ENCODE data around the gene MYO9B.

Gene MYO9B

DNA sequence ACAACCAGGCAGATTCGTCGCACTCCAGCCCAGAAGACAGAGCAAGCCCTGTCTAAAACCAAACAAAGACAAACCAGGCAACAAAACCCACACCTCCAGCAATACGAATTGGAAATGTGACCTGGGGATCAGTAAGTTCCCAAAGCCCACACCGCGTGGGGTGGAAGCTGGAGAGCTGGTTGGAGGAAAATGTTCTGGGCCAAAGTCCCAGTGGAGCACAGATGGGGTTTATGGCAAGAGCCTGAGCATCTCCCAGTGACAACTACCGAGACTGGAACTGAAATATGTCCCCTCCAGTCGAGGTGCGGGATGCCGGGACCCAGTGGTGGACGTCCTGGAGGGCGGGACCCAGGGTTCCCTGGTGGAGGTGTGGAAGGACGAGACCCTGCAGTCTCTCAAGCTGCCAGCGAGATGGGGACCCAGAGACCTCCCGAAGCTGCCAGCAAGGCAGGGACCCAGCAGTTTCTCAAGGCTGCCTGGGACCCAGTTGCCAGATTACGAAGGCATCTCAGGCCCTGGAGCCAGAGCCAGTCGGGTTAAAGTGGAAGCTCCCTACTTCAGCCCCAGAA lies 26.6 kb upstream of the MYO9B start:
- TF ChIP-seq EZH2phosphoT487 (IDR thresholded peaks at IDR 0.05; ENCODE audit: borderline replicate concordance) = no peak
- TF ChIP-seq, protein P1, sequence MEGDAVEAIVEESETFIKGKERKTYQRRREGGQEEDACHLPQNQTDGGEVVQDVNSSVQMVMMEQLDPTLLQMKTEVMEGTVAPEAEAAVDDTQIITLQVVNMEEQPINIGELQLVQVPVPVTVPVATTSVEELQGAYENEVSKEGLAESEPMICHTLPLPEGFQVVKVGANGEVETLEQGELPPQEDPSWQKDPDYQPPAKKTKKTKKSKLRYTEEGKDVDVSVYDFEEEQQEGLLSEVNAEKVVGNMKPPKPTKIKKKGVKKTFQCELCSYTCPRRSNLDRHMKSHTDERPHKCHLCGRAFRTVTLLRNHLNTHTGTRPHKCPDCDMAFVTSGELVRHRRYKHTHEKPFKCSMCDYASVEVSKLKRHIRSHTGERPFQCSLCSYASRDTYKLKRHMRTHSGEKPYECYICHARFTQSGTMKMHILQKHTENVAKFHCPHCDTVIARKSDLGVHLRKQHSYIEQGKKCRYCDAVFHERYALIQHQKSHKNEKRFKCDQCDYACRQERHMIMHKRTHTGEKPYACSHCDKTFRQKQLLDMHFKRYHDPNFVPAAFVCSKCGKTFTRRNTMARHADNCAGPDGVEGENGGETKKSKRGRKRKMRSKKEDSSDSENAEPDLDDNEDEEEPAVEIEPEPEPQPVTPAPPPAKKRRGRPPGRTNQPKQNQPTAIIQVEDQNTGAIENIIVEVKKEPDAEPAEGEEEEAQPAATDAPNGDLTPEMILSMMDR (conservative IDR thresholded peaks at IDR 0.05; ENCODE audit: low read length) = no peak
- H3K4me1 ChIP-seq (ENCODE audit: insufficient read depth, low read length, poor library complexity, severe bottlenecking) = no peaks in the 10 kb centered on the region
- H3K9ac ChIP-seq (ENCODE audit: low read depth, low read length, poor library complexity, severe bottlenecking) = no peak overlapping the region
- H3K36me3 ChIP-seq (ENCODE audit: insufficient read depth, low read length) = peaks cover 61% of the 10 kb centered on the region; the same call in 1 of the 2 replicates
- no peaks in the 10 kb centered on the region for H3K9me2 ChIP-seq (replicated peaks; ENCODE audit: low read depth, low read length)
- H3F3A ChIP-seq (ENCODE audit: low read depth) = no peaks in the 10 kb centered on the region
- no peak overlapping the region for H2AFZ ChIP-seq (ENCODE audit: low read length)
- no peaks in the 10 kb centered on the region for H3K9me3 ChIP-seq (ENCODE audit: insufficient read depth, low read depth, low read length)
- H4K20me1 ChIP-seq (ENCODE audit: insufficient read depth, low read length, poor library complexity, severe bottlenecking) = no peaks in the 10 kb centered on the region
- no peak overlapping the region for H3K4me3 ChIP-seq (ENCODE audit: low read length, poor library complexity, severe bottlenecking)
- no peak overlapping the region for H3K4me2 ChIP-seq (ENCODE audit: low read depth, low read length, poor library complexity, severe bottlenecking)
- H3K79me2 ChIP-seq (ENCODE audit: insufficient read depth, low read length) = no peaks in the 10 kb centered on the region
- H3K27me3 ChIP-seq (ENCODE audit: insufficient read depth, low read length, poor library complexity, severe bottlenecking) = no peaks in the 10 kb centered on the region

DNA sequence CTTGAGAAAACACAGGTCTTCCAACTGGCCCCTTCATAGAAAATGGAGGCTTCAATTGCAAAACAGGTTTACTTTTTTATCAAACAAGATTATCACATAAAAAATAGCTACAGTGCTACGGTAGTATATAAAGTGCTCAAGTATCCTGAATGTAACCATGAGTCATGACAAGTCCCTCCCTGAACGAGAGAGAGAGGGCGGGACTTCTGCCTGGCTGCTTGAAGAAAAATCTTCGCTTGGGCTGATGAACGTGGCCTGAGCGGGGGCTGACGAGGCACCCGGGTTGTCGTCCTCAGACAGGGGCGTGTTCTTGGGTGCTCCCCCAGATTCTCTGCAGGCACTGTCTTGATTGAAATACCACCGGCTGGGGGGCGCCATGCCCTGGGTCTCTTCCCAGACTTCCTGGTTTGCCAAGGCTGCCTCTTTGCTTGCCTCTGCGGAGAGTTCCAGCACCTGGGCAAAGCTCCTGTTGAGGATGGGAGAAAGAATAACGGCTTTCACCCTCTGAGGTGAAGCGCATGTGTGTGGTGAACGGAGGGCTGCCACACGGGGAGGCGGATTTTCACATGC lies 25.8 kb upstream of the MYO9B start:
- Histone ChIP-seq H3K36me3 (ENCODE audit: insufficient read depth, low read length) (peaks cover 66% of the 10 kb centered on the region; the same call in 1 of the 2 replicates), H3K4me1 (ENCODE audit: insufficient read depth, low read length, poor library complexity, severe bottlenecking) (no peaks in the 10 kb centered on the region), H3K9me2 (replicated peaks; ENCODE audit: low read depth, low read length) (no peaks in the 10 kb centered on the region), H3K27me3 (ENCODE audit: insufficient read depth, low read length, poor library complexity, severe bottlenecking) (no peaks in the 10 kb centered on the region), H3K9me3 (ENCODE audit: insufficient read depth, low read depth, low read length) (no peaks in the 10 kb centered on the region), H3F3A (ENCODE audit: low read depth) (no peaks in the 10 kb centered on the region), H3K79me2 (ENCODE audit: insufficient read depth, low read length) (no peaks in the 10 kb centered on the region), H3K4me3 (ENCODE audit: low read length, poor library complexity, severe bottlenecking) (no peak overlapping the region), H2AFZ (ENCODE audit: low read length) (no peak overlapping the region), H3K4me2 (ENCODE audit: low read depth, low read length, poor library complexity, severe bottlenecking) (no peak overlapping the region), H4K20me1 (ENCODE audit: insufficient read depth, low read length, poor library complexity, severe bottlenecking) (no peaks in the 10 kb centered on the region), H3K9ac (ENCODE audit: low read depth, low read length, poor library complexity, severe bottlenecking) (no peak overlapping the region)
- TF ChIP-seq, protein P1 (conservative IDR thresholded peaks at IDR 0.05; ENCODE audit: low read length) = no peak
- TF ChIP-seq EZH2phosphoT487 (IDR thresholded peaks at IDR 0.05; ENCODE audit: borderline replicate concordance) = no peak

GRCh38 chr19:17052439-17052838 lies 23.1 kb upstream of the MYO9B start:
- H3K9me2 ChIP-seq (replicated peaks; ENCODE audit: low read depth, low read length) = no peaks in the 10 kb centered on the region
- H3K9ac ChIP-seq (ENCODE audit: low read depth, low read length, poor library complexity, severe bottlenecking) = no peak overlapping the region
- no peaks in the 10 kb centered on the region for H3K9me3 ChIP-seq (ENCODE audit: insufficient read depth, low read depth, low read length)
- no peaks in the 10 kb centered on the region for H3K4me1 ChIP-seq (ENCODE audit: insufficient read depth, low read length, poor library complexity, severe bottlenecking)
- no peak overlapping the region for H3K4me2 ChIP-seq (ENCODE audit: low read depth, low read length, poor library complexity, severe bottlenecking)
- H3F3A ChIP-seq (ENCODE audit: low read depth) = no peaks in the 10 kb centered on the region
- H3K4me3 ChIP-seq (ENCODE audit: low read length, poor library complexity, severe bottlenecking) = no peak overlapping the region
- H3K79me2 ChIP-seq (ENCODE audit: insufficient read depth, low read length) = no peaks in the 10 kb centered on the region
- TF ChIP-seq, protein P1 (conservative IDR thresholded peaks at IDR 0.05; ENCODE audit: low read length) = peak; percentile 55
- TF ChIP-seq EZH2phosphoT487 (IDR thresholded peaks at IDR 0.05; ENCODE audit: borderline replicate concordance) = no peak
- peaks cover 80% of the 10 kb centered on the region; the same call in 1 of the 2 replicates for H3K36me3 ChIP-seq (ENCODE audit: insufficient read depth, low read length)
- H4K20me1 ChIP-seq (ENCODE audit: insufficient read depth, low read length, poor library complexity, severe bottlenecking) = no peaks in the 10 kb centered on the region
- H2AFZ ChIP-seq (ENCODE audit: low read length) = no peak overlapping the region
- no peaks in the 10 kb centered on the region for H3K27me3 ChIP-seq (ENCODE audit: insufficient read depth, low read length, poor library complexity, severe bottlenecking)
